Astrocyte (in vitro differentiated cells and primary cell): ENCODE results near the gene BPHL. TPM values are rescaled to one million over a fixed set of nuclear protein-coding genes. Genes with fewer than 3 reads are reported as not detected.
"Not testable (repeated sequence)": the region's sequence is repeated elsewhere in the genome, so short reads cannot be mapped to it uniquely, and the experiment has no call there.

Experiments used
- DNase-seq: peaks from one replicate; pipeline ENCODE4 v3.0.0-alpha.2; 2010; ENCODE audit warnings: low read depth
- FAIRE-seq: peaks from 2 replicates; lab custom pipeline; 2011; peaks lifted over from hg19 to GRCh38; lab: Jason Lieb, UNC
- H2AFZ ChIP-seq: 2 replicates; pipeline ENCODE4 v1.6.0; 2012; ENCODE audit warnings: low read depth, low read length, inconsistent platforms
- H3K27ac ChIP-seq: 2 replicates; pipeline ENCODE4 v1.5.1; 2011; ENCODE audit warnings: low read depth, low read length, inconsistent platforms
- H3K27me3 ChIP-seq: 2 replicates; pipeline ENCODE4 v1.6.0; 2011; ENCODE audit warnings: low read length, inconsistent platforms; ENCODE audit not compliant: insufficient read depth
- H3K36me3 ChIP-seq: 2 replicates; pipeline ENCODE4 v1.5.1; 2011; ENCODE audit warnings: low read length, inconsistent platforms; ENCODE audit not compliant: insufficient read depth
- H3K4me1 ChIP-seq: 2 replicates; pipeline ENCODE4 v1.5.1; 2011; ENCODE audit warnings: low read length, inconsistent platforms; ENCODE audit not compliant: insufficient read depth
- H3K4me2 ChIP-seq: 2 replicates; pipeline ENCODE4 v1.6.0; 2012; ENCODE audit warnings: low read length, inconsistent platforms
- H3K4me3 ChIP-seq: 2 replicates; pipeline ENCODE4 v1.5.1; 2011; ENCODE audit warnings: low read depth, mild to moderate bottlenecking, low read length, inconsistent platforms; ENCODE audit not compliant: insufficient read depth
- H3K79me2 ChIP-seq: 2 replicates; pipeline ENCODE4 v1.6.0; 2012; ENCODE audit warnings: mild to moderate bottlenecking, low read length, inconsistent platforms; ENCODE audit not compliant: insufficient read depth
- H3K9ac ChIP-seq: 2 replicates; pipeline ENCODE4 v1.6.0; 2012; ENCODE audit warnings: mild to moderate bottlenecking, low read length, inconsistent platforms
- H3K9me3 ChIP-seq: 2 replicates; pipeline ENCODE4 v1.5.1; 2012; ENCODE audit warnings: low read depth, mild to moderate bottlenecking, low read length, inconsistent platforms; ENCODE audit not compliant: insufficient read depth
- H4K20me1 ChIP-seq: 2 replicates; pipeline ENCODE4 v1.6.0; 2012; ENCODE audit warnings: low read length, inconsistent platforms; ENCODE audit not compliant: insufficient read depth
- H3K27ac Mint-ChIP-seq: one replicate; pipeline ENCODE4 v1.8.0; 2021; ENCODE audit warnings: mild to moderate bottlenecking, mixed read lengths; ENCODE audit not compliant: unreplicated experiment
- H3K27me3 Mint-ChIP-seq: one replicate; pipeline ENCODE4 v1.8.0; 2021; ENCODE audit warnings: low read depth, mixed read lengths; ENCODE audit not compliant: unreplicated experiment
- H3K36me3 Mint-ChIP-seq: one replicate; pipeline ENCODE4 v1.8.0; 2021; ENCODE audit warnings: low read depth, mixed read lengths; ENCODE audit not compliant: unreplicated experiment
- H3K4me1 Mint-ChIP-seq: one replicate; pipeline ENCODE4 v1.8.0; 2021; ENCODE audit warnings: low read depth, mixed read lengths; ENCODE audit not compliant: unreplicated experiment
- H3K4me3 Mint-ChIP-seq: one replicate; pipeline ENCODE4 v1.8.0; 2021; ENCODE audit warnings: mild to moderate bottlenecking, moderate library complexity, mixed read lengths; ENCODE audit not compliant: unreplicated experiment
- H3K9me3 Mint-ChIP-seq: one replicate; pipeline ENCODE4 v1.8.0; 2021; ENCODE audit warnings: mild to moderate bottlenecking, mixed read lengths; ENCODE audit not compliant: unreplicated experiment
- EZH2 ChIP-seq: IDR thresholded peaks from 2 replicates; pipeline ENCODE4 v1.6.1; 2012; ENCODE audit warnings: mild to moderate bottlenecking, low read length, inconsistent platforms; ENCODE audit not compliant: insufficient read depth
- total RNA-seq: library from RNA; stranded (reverse); gene quantifications from 2 replicates; pipeline ENCODE4 v1.2.1, GENCODE V29; 2021
- TF ChIP-seq, protein P1 (sequence below): IDR thresholded peaks from 2 replicates; pipeline ENCODE4 v1.5.1; 2011; ENCODE audit warnings: low read depth, mild to moderate bottlenecking, inconsistent platforms, low read length, moderate library complexity; ENCODE audit not compliant: insufficient read depth

The BPHL gene
- total RNA-seq, 1 donor from 2014 or later, result 22.7 TPM

DNA sequence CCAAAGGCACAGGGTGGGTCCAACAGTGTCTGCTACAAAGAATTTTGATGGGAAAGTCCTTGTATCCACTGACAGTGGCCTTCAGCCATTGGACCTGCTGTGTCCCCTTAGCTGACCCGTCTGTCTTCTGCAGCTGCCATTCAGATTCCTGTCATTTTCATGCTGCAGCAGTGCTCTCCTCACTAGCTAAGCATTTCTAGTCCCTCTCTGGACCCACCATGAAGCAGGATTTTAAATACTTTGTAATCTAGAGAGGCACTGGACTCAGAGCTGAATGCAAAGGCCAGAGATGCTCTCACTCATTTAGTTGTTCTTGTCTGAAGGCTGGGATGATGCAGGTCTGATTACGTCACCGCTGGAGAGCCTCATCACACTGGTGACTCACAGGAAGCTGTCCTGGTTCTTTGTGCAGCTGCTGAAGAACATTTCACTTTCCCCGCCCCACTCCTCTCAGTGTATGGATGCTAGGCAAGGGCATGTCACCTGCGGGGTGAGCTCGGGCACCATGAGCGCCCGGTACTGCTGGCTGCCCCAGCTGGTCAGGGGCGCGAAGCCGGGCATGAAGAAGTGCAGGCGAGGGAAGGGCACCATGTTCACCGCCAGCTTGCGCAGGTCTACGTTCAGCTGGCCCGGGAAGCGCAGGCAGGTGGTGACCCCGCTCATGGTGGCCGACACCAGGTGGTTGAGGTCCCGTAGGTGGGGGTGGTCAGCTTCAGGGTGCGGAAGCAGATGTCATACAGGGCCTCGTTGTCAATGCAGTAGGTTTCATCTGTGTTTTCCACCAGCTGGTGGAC is 58.2 kb downstream of the BPHL start:
- Mint-ChIP-seq H3K27ac (peak overlapping the region; percentile 87), H3K4me1 (peaks cover 26% of the 10 kb centered on the region), H3K9me3 (no peaks in the 10 kb centered on the region), H3K4me3 (no peak overlapping the region), H3K27me3 (peaks cover 3% of the 10 kb centered on the region), H3K36me3 (peaks cover 3% of the 10 kb centered on the region)
- Histone ChIP-seq H3K4me1 (peaks cover 2% of the 10 kb centered on the region), H3K27me3 (no peaks in the 10 kb centered on the region), H2AFZ (no peak overlapping the region), H3K4me3 (no peak overlapping the region), H3K9me3 (no peaks in the 10 kb centered on the region), H3K79me2 (no peaks in the 10 kb centered on the region), H3K27ac (no peak overlapping the region), H3K4me2 (no peak overlapping the region), H3K9ac (no peak overlapping the region), H3K36me3 (no peaks in the 10 kb centered on the region), H4K20me1 (no peaks in the 10 kb centered on the region)
- peak; percentile 94 for DNase-seq
- no peak for FAIRE-seq
- TF ChIP-seq EZH2, result no peak
- TF ChIP-seq, protein P1, sequence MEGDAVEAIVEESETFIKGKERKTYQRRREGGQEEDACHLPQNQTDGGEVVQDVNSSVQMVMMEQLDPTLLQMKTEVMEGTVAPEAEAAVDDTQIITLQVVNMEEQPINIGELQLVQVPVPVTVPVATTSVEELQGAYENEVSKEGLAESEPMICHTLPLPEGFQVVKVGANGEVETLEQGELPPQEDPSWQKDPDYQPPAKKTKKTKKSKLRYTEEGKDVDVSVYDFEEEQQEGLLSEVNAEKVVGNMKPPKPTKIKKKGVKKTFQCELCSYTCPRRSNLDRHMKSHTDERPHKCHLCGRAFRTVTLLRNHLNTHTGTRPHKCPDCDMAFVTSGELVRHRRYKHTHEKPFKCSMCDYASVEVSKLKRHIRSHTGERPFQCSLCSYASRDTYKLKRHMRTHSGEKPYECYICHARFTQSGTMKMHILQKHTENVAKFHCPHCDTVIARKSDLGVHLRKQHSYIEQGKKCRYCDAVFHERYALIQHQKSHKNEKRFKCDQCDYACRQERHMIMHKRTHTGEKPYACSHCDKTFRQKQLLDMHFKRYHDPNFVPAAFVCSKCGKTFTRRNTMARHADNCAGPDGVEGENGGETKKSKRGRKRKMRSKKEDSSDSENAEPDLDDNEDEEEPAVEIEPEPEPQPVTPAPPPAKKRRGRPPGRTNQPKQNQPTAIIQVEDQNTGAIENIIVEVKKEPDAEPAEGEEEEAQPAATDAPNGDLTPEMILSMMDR, result no peak

DNA sequence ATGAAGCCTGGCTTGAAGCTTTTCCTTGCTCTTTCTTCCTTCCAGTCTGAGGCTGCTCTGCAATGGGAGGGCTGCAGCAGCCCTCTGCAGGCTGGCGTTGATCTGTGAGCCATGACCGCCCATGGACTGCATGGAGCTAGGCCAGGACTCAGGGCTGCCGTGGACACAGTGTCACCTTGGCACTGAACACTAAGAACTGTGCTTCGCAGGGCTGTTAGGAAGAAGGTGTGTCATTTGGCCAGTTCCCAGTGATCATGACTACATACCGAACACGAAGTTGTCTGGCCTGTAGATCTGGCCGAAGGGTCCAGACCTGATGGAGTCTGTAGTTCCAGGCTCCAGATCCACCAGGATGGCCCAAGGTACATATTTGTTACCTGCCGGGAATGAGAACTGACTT is 60.2 kb downstream of the BPHL start:
- H3K9me3 Mint-ChIP-seq, H3K9me3 ChIP-seq, H4K20me1 ChIP-seq, H3K4me1 Mint-ChIP-seq, H3K4me2 ChIP-seq, H3K36me3 Mint-ChIP-seq, FAIRE-seq, DNase-seq, H3K4me1 ChIP-seq, H3K27me3 ChIP-seq, H2AFZ ChIP-seq, H3K27me3 Mint-ChIP-seq, H3K36me3 ChIP-seq, H3K4me3 ChIP-seq, H3K79me2 ChIP-seq, H3K9ac ChIP-seq, H3K27ac ChIP-seq: not testable (repeated sequence)
- peak overlapping the region; percentile 20 for H3K4me3 Mint-ChIP-seq
- peak overlapping the region; percentile 47 for H3K27ac Mint-ChIP-seq

DNA sequence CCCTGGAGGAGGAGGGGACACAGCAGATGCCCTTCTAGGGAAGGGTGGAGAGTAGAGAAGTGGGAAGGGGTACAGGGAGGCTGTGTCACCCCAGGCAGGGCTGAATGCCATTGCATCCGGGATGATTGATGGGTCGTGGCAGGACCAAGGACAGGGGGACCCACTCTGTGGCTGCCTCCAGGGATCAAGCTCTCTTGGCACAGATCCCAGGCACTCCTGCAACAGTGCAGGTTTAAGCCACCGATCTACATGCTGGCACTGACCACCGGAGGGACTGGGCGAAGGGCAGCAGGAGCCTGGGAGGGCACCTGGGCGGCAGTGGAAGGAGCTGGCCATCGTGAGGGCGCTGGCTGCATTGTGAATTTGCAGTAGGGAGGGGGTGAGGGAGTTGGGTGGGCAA is 61.4 kb downstream of the BPHL start:
- not testable (repeated sequence) for FAIRE-seq, H3K36me3 Mint-ChIP-seq, H4K20me1 ChIP-seq, H3K9ac ChIP-seq, H3K79me2 ChIP-seq, H3K36me3 ChIP-seq, H2AFZ ChIP-seq, H3K27me3 Mint-ChIP-seq, H3K4me1 ChIP-seq, H3K9me3 Mint-ChIP-seq, H3K27me3 ChIP-seq, H3K9me3 ChIP-seq, H3K27ac Mint-ChIP-seq, DNase-seq, H3K4me1 Mint-ChIP-seq, H3K27ac ChIP-seq
- peak overlapping the region; percentile 70 for H3K4me2 ChIP-seq
- H3K4me3 Mint-ChIP-seq, result peak overlapping the region; percentile 82
- H3K4me3 ChIP-seq, result peak overlapping the region; percentile 42
